Cardiac muscle cell (in vitro differentiated cells and primary cell): Measurements from ENCODE around the gene KCNH5. TPM values are rescaled to one million over a fixed set of nuclear protein-coding genes. Genes with fewer than 3 reads are reported as not detected.

Experiments used
- DNase-seq, 2 donors: peaks; one replicate each; pipeline versions ENCODE4 v3.0.0 to v3.0.0-alpha.2; 2010 to 2017; ENCODE audit warnings: low read depth in 1 of 2, low spot score in 1 of 2
- H3K27ac ChIP-seq: fragments of 200-600 bp; sonication (generic); 2 replicates; pipeline ENCODE4 v1.5.1; 2016
- H3K27me3 ChIP-seq: fragments of 200-600 bp; sonication (generic); 2 replicates; pipeline ENCODE4 v1.6.0; 2016; ENCODE audit warnings: control low read depth
- H3K36me3 ChIP-seq: fragments of 200-600 bp; sonication (generic); 2 replicates; pipeline ENCODE4 v1.5.1; 2016; ENCODE audit warnings: control low read depth
- H3K4me1 ChIP-seq: fragments of 200-600 bp; sonication (generic); 2 replicates; pipeline ENCODE4 v1.8.1; 2017; ENCODE audit warnings: low read depth, mild to moderate bottlenecking, mixed run types
- H3K4me3 ChIP-seq: fragments of 200-600 bp; sonication (generic); 2 replicates; pipeline ENCODE4 v1.5.1; 2016; ENCODE audit warnings: mild to moderate bottlenecking
- H3K9me3 ChIP-seq: fragments of 200-600 bp; sonication (generic); 2 replicates; pipeline ENCODE4 v1.5.1; 2017; ENCODE audit warnings: low read depth, mild to moderate bottlenecking, control low read depth
- CTCF ChIP-seq: IDR thresholded peaks from 2 replicates; pipeline ENCODE4 v1.5.1; 2012; ENCODE audit warnings: low read depth, mild to moderate bottlenecking, low read length
- polyA plus RNA-seq: library from polyadenylated mRNA; unstranded; fragments of >200 nt; fragmentation: Nextera tagmentation; extraction: Ambion mirVana; gene quantifications from 2 replicates; pipeline ENCODE4 v1.2.1, GENCODE V29; 2016
- total RNA-seq: library from RNA; depleted of rRNA; stranded (reverse); fragments of >200 nt; gene quantifications from 2 replicates; pipeline ENCODE4 v1.2.3, GENCODE V29; 2016

The KCNH5 gene
- total and polyA plus RNA-seq, 2 experiments from 2014 or later, result 0.06 TPM; not detected in 1

DNA sequence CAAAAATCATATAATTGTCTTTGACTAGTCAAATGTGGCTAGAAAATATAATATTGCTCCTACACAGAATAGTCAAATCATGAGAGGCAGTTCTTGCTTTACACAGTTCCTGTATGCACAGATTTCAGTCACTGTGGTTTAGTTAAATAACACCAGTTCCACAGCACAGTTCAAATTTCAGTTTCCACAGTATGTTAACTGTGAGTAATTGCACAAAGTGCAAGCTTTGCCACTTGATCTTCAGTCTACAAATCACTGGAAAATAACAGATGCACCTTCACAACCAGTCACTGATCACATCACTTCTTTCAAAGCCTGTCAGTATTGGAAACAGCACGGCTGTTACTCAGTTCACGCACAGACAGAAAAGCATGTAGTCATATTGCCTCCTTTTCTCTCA is 38.7 kb downstream of the KCNH5 start:
- no peak overlapping the region for H3K27ac ChIP-seq
- H3K9me3 ChIP-seq, result no peaks in the 10 kb centered on the region
- H3K4me3 ChIP-seq, result no peak overlapping the region
- H3K4me1 ChIP-seq, result no peaks in the 10 kb centered on the region
- no peak for TF ChIP-seq CTCF
- no peaks in the 10 kb centered on the region for H3K27me3 ChIP-seq
- no peak for DNase-seq
- no peaks in the 10 kb centered on the region for H3K36me3 ChIP-seq

- no peaks in the 10 kb centered on the region for H3K36me3 ChIP-seq
- no peak for TF ChIP-seq CTCF
- H3K9me3 ChIP-seq, result no peaks in the 10 kb centered on the region
- H3K4me3 ChIP-seq, result no peak overlapping the region
- H3K27me3 ChIP-seq, result no peaks in the 10 kb centered on the region
- no peak for DNase-seq
- no peak overlapping the region for H3K27ac ChIP-seq
- peaks cover 11% of the 10 kb centered on the region for H3K4me1 ChIP-seq
Observed at GRCh38 chr14:62994096-62994495, 51.2 kb downstream of the KCNH5 start.

GRCh38 chr14:62988967-62989366 is 56.3 kb downstream of the KCNH5 start:
- TF ChIP-seq CTCF, result no peak
- Histone ChIP-seq H3K4me1 (no peaks in the 10 kb centered on the region), H3K27me3 (no peaks in the 10 kb centered on the region), H3K9me3 (no peaks in the 10 kb centered on the region), H3K36me3 (no peaks in the 10 kb centered on the region), H3K27ac (no peak overlapping the region), H3K4me3 (no peak overlapping the region)
- DNase-seq, result peak in 1 of 2 donors; percentile 14

DNA sequence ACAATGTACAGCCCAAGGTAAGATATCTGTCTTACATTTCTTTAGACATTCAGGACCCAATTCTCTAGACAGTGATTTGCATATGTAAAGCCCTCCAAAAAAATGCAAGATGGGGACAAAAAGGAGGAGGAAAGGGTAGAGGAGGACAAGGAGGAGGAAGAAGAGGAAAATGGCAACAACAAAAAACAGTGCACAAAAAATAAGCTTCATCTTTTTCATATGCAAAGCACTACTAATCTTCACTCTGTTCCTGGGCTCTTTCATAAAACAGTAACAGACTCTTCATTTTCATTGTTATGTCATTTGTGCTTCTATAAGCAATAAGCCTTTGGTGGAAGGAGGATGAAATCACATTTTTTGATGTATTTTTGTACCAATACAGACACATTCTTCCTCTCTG is 61.4 kb downstream of the KCNH5 start:
- TF ChIP-seq CTCF, result no peak
- Histone ChIP-seq H3K27me3 (no peaks in the 10 kb centered on the region), H3K4me3 (no peak overlapping the region), H3K36me3 (no peaks in the 10 kb centered on the region), H3K4me1 (no peaks in the 10 kb centered on the region), H3K27ac (no peak overlapping the region), H3K9me3 (no peaks in the 10 kb centered on the region)
- no peak for DNase-seq

- H3K27me3 ChIP-seq, result no peaks in the 10 kb centered on the region
- no peak overlapping the region for H3K4me3 ChIP-seq
- H3K9me3 ChIP-seq, result no peaks in the 10 kb centered on the region
- no peak overlapping the region for H3K27ac ChIP-seq
- no peaks in the 10 kb centered on the region for H3K4me1 ChIP-seq
- no peak for TF ChIP-seq CTCF
- no peaks in the 10 kb centered on the region for H3K36me3 ChIP-seq
- no peak for DNase-seq
Observed at GRCh38 chr14:62980693-62981092, 64.6 kb downstream of the KCNH5 start.

- H3K27ac ChIP-seq, result no peak overlapping the region
- peak in 1 of 2 donors; percentile 74 for DNase-seq
- no peaks in the 10 kb centered on the region for H3K27me3 ChIP-seq
- no peak overlapping the region for H3K4me3 ChIP-seq
- no peaks in the 10 kb centered on the region for H3K9me3 ChIP-seq
- H3K36me3 ChIP-seq, result no peaks in the 10 kb centered on the region
- no peak for TF ChIP-seq CTCF
- no peaks in the 10 kb centered on the region for H3K4me1 ChIP-seq
Observed at GRCh38 chr14:62957562-62957961, 87.7 kb downstream of the KCNH5 start.
